ENCODE measurements around the gene CCDC124.

GRCh38 chr19:17951990-17952976 lies 19.5 kb downstream of the CCDC124 start:
- TF ChIP-seq CTCF (IDR thresholded peaks at IDR 0.05), result no peak
- no peak for TF ChIP-seq POLR2A (IDR thresholded peaks at IDR 0.05)
